ENCODE data around the gene PAF1. TPM values are rescaled to one million over a fixed set of nuclear protein-coding genes. Genes with fewer than 3 reads are reported as not detected.

The PAF1 gene
- polyA plus RNA-seq, 3 donors, result 22.7 to 37.8 (median 25.2) TPM

GRCh38 chr19:39428283-39429112 lies 37.6 kb upstream of the PAF1 start:
- Histone ChIP-seq H3K27ac (ENCODE audit: low read depth in 1 of 2, low read length in 2 of 2) (no peak overlapping the region), H3K27me3 (ENCODE audit: control insufficient read depth in 2 of 2, insufficient read depth in 2 of 2, low read length in 2 of 2) (peaks cover 0 to 7% of the 10 kb centered on the region in 2 donors), H3K4me3 (replicated peaks in 1 of 3; ENCODE audit: low read depth in 2 of 3, low read length in 3 of 3) (no peak overlapping the region), H3K4me1 (ENCODE audit: control insufficient read depth in 1 of 2, insufficient read depth in 2 of 2, low read length in 2 of 2) (peaks cover 15 to 20% of the 10 kb centered on the region in 2 donors), H3K9me3 (replicated peaks in 1 of 2; ENCODE audit: control insufficient read depth in 1 of 2, insufficient read depth in 1 of 2, low read length in 2 of 2) (no peaks in the 10 kb centered on the region), H2AFZ (ENCODE audit: insufficient read depth, low read depth, low read length, poor library complexity, severe bottlenecking) (no peak overlapping the region), H3K79me2 (ENCODE audit: insufficient read depth, low read length) (peaks cover 8% of the 10 kb centered on the region), H3K4me2 (replicated peaks; ENCODE audit: extremely low read depth, low read length, poor library complexity, severe bottlenecking) (no peak overlapping the region), H4K20me1 (ENCODE audit: insufficient read depth, low read length) (peaks cover 10% of the 10 kb centered on the region), H3K9ac (ENCODE audit: insufficient read depth, low read length, poor library complexity, severe bottlenecking) (no peak overlapping the region), H3K36me3 (replicated peaks in 1 of 2; ENCODE audit: control insufficient read depth in 1 of 2, insufficient read depth in 2 of 2, low read length in 2 of 2) (peaks cover 24 to 29% of the 10 kb centered on the region in 2 donors)
- TF ChIP-seq CTCF (IDR thresholded peaks at IDR 0.05), result no peak
- Mint-ChIP-seq H3K27ac (peak overlapping the region in 4 of 7 donors; percentile 40 to 98 (median 60)), H3K4me1 (peaks cover 17% of the 10 kb centered on the region), H3K36me3 (peaks cover 22 to 27% of the 10 kb centered on the region in 2 donors), H3K27me3 (ENCODE audit: low read depth in 3 of 3) (peaks cover 2 to 6% (median 4%) of the 10 kb centered on the region in 3 donors), H3K9me3 (peaks cover 0 to 2% (median 0%) of the 10 kb centered on the region in 7 donors), H3K4me3 (no peak overlapping the region)
- WGBS (ENCODE audit: insufficient coverage), result 60% methylated on average over 16 of the region's 23 CpGs
- intact Hi-C loops (cut with micrococcal nuclease), result no loop called here
- DNase-seq, result peak in 1 of 3 donors; percentile 60

GRCh38 chr19:39427707-39428106 lies 36.8 kb upstream of the PAF1 start:
- Histone ChIP-seq H3K4me2 (replicated peaks; ENCODE audit: extremely low read depth, low read length, poor library complexity, severe bottlenecking) (no peak overlapping the region), H3K27ac (ENCODE audit: low read depth in 1 of 2, low read length in 2 of 2) (no peak overlapping the region), H4K20me1 (ENCODE audit: insufficient read depth, low read length) (peaks cover 13% of the 10 kb centered on the region), H3K9me3 (replicated peaks in 1 of 2; ENCODE audit: control insufficient read depth in 1 of 2, insufficient read depth in 1 of 2, low read length in 2 of 2) (no peaks in the 10 kb centered on the region), H3K79me2 (ENCODE audit: insufficient read depth, low read length) (peaks cover 2% of the 10 kb centered on the region), H3K27me3 (ENCODE audit: control insufficient read depth in 2 of 2, insufficient read depth in 2 of 2, low read length in 2 of 2) (peaks cover 0 to 7% of the 10 kb centered on the region in 2 donors), H2AFZ (ENCODE audit: insufficient read depth, low read depth, low read length, poor library complexity, severe bottlenecking) (no peak overlapping the region), H3K4me1 (ENCODE audit: control insufficient read depth in 1 of 2, insufficient read depth in 2 of 2, low read length in 2 of 2) (peaks cover 15 to 20% of the 10 kb centered on the region in 2 donors), H3K9ac (ENCODE audit: insufficient read depth, low read length, poor library complexity, severe bottlenecking) (no peak overlapping the region), H3K4me3 (replicated peaks in 1 of 3; ENCODE audit: low read depth in 2 of 3, low read length in 3 of 3) (no peak overlapping the region), H3K36me3 (replicated peaks in 1 of 2; ENCODE audit: control insufficient read depth in 1 of 2, insufficient read depth in 2 of 2, low read length in 2 of 2) (peaks cover 23 to 29% of the 10 kb centered on the region in 2 donors)
- Mint-ChIP-seq H3K4me1 (peaks cover 15% of the 10 kb centered on the region), H3K27ac (peak overlapping the region in 3 of 7 donors; percentile 61 to 64 (median 63)), H3K9me3 (peaks cover 0 to 2% (median 0%) of the 10 kb centered on the region in 7 donors), H3K4me3 (no peak overlapping the region), H3K27me3 (ENCODE audit: low read depth in 3 of 3) (peaks cover 2 to 6% (median 4%) of the 10 kb centered on the region in 3 donors), H3K36me3 (peaks cover 19 to 24% of the 10 kb centered on the region in 2 donors)
- TF ChIP-seq CTCF (IDR thresholded peaks at IDR 0.05), result no peak
- no peak for DNase-seq
- 94% methylated on average over 5 of the region's 11 CpGs for WGBS (ENCODE audit: insufficient coverage)
- intact Hi-C loops (cut with micrococcal nuclease), result no loop called here
